ENCODE data around the gene OPA1.

DNA sequence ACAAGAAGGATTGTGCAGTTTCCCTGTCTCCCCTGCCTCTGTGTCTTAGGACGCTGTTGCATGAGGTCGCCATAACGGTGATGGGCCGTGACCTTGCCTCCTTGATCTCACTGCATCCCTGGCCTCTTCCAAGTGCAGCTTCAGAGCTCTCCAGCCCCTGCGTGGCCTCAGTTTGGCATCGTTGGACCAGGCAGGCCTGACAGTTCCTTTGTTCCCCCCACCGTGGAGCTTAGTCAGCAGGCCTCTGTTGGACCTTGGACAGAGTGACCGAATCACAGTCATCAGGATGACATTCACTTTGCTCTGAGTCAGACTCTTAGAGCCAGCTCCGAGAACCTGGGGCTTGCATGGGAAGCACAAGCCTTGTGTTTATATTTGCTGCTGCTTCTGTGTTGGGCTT is 139.4 kb downstream of the OPA1 start:
- TF ChIP-seq, protein P1, sequence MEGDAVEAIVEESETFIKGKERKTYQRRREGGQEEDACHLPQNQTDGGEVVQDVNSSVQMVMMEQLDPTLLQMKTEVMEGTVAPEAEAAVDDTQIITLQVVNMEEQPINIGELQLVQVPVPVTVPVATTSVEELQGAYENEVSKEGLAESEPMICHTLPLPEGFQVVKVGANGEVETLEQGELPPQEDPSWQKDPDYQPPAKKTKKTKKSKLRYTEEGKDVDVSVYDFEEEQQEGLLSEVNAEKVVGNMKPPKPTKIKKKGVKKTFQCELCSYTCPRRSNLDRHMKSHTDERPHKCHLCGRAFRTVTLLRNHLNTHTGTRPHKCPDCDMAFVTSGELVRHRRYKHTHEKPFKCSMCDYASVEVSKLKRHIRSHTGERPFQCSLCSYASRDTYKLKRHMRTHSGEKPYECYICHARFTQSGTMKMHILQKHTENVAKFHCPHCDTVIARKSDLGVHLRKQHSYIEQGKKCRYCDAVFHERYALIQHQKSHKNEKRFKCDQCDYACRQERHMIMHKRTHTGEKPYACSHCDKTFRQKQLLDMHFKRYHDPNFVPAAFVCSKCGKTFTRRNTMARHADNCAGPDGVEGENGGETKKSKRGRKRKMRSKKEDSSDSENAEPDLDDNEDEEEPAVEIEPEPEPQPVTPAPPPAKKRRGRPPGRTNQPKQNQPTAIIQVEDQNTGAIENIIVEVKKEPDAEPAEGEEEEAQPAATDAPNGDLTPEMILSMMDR (IDR thresholded peaks at IDR 0.05; ENCODE audit: low read length): no peak
- TF ChIP-seq EZH2phosphoT487 (IDR thresholded peaks at IDR 0.05; ENCODE audit: low read length): no peak
- TF ChIP-seq EZH2 (optimal IDR thresholded peaks at IDR 0.05; ENCODE audit: low read depth, low read length): no peak
